ENCODE results near the gene MYOM3.

DNA sequence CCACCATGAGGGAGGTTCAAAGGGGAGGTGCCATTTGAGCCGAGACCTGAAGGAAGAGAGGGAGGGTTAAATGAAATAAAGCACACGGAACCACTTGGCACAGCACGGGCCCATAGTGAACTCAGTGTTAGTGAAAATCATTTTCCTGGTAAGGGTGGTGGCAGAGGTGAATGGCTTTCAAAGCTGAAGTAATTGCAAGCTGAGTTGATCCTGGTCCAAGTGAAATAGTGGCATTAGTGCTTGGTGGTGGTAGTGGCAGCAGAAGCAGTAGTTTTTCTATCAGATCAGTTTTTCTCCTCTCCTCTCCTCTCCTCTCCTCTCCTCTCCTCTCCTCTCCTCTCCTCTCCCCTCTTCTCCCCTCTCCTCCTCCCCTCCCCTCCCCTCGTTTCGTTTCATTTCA lies 101.3 kb downstream of the MYOM3 start:
- TF ChIP-seq EP300 (conservative IDR thresholded peaks at IDR 0.05; ENCODE audit: poor library complexity, severe bottlenecking) (no peak), EZH2 (IDR thresholded peaks at IDR 0.05; ENCODE audit: borderline replicate concordance, insufficient read depth, low read length, poor library complexity, severe bottlenecking) (no peak), POLR2AphosphoS5 (IDR thresholded peaks at IDR 0.05) (no peak)

All from neural cell (in vitro differentiated cells).